K562 (cell line): ENCODE results near the gene KCTD21. TPM values are rescaled to one million over a fixed set of nuclear protein-coding genes. Genes with fewer than 3 reads are reported as not detected.
A peak's percentile ranks its signal among the peaks of the same experiment; 100 is the strongest.

Source experiments
- ATAC-seq: fragments of 200-7000 bp; cut with Tn5 transposase; 3 replicates; pipeline ENCODE4 v1.9.1; 2020; ENCODE audit warnings: moderate library complexity
- BruUV-seq: library from RNA; stranded (reverse); fragments of 400-500 nt; replicated peaks from 2 replicates; lab custom pipeline; 2021; lab: Mats Ljungman, UMichigan
- CTCF ChIA-PET: fragments of 300-600 bp; formaldehyde crosslinking; extraction: SDS; loops from one replicate; lab custom pipeline; 2021; ENCODE audit warnings: low intra/inter-chr PET ratio; lab: Yijun Ruan, JAX
- POLR2A ChIA-PET: fragments of 300-600, 350-650 bp; sonication (Branson Sonifier 250); formaldehyde crosslinking; extraction: SDS; loops from one replicate; lab custom pipeline; 2021; ENCODE audit warnings: antibody characterized with exemption, inconsistent platforms; lab: Yijun Ruan, JAX
- DNase-seq, 4 experiments: peaks; one replicate each; pipeline versions ENCODE4 v3.0.0 to v3.0.0-alpha.2; 2011 to 2018; ENCODE audit warnings: low spot score in 3 of 4, mixed read lengths in 3 of 4; ENCODE audit errors: extremely low read depth in 1 of 4
- FAIRE-seq: peaks from 2 replicates; lab custom pipeline; 2011; peaks lifted over from hg19 to GRCh38; lab: Jason Lieb, UNC
- H2AFZ ChIP-seq: 2 replicates; pipeline ENCODE4 v1.6.0; 2011; ENCODE audit warnings: low read depth, low read length, control low read depth, inconsistent platforms
- H3K27ac ChIP-seq: fragments of 200-600 bp; 3 replicates; pipeline ENCODE4 v1.8.0; 2011; ENCODE audit warnings: low read depth, mild to moderate bottlenecking, control low read depth, inconsistent platforms, low read length, moderate library complexity, mixed read lengths; ENCODE audit errors: extremely low read depth
- H3K27me3 ChIP-seq, 2 experiments: fragments of 300-600 bp in 1 of 2; 2 replicates in 1 of 2; 3 replicates in 1 of 2; pipeline versions ENCODE4 v1.6.0 to v1.8.0; 2011; ENCODE audit warnings: inconsistent platforms in 2 of 2, low read length in 2 of 2, mild to moderate bottlenecking in 1 of 2, mixed read lengths in 1 of 2, moderate library complexity in 1 of 2; ENCODE audit not compliant: control insufficient read depth in 2 of 2, insufficient read depth in 2 of 2
- H3K36me3 ChIP-seq: fragments of 300-600 bp; 3 replicates; pipeline ENCODE4 v1.8.0; 2011; ENCODE audit warnings: mild to moderate bottlenecking, low read length, inconsistent platforms; ENCODE audit not compliant: control insufficient read depth, insufficient read depth
- H3K4me1 ChIP-seq, 2 experiments: fragments of 200-600 bp in 1 of 2; replicated peaks in 1 of 2; 2 replicates in 1 of 2; 3 replicates in 1 of 2; pipeline versions ENCODE4 v1.5.1 to v1.8.0; 2011; ENCODE audit warnings: inconsistent platforms in 2 of 2, low read length in 2 of 2, mild to moderate bottlenecking in 1 of 2, mixed read lengths in 1 of 2, moderate library complexity in 1 of 2; ENCODE audit not compliant: control insufficient read depth in 2 of 2, insufficient read depth in 2 of 2
- H3K4me2 ChIP-seq: 2 replicates; pipeline ENCODE4 v1.6.1; 2011; ENCODE audit warnings: low read length, control low read depth, inconsistent platforms, mixed read lengths; ENCODE audit not compliant: insufficient read depth
- H3K4me3 ChIP-seq: fragments of 200-600 bp; sonication (generic), shearing (Covaris generic); 2 replicates; pipeline ENCODE4 v1.5.1; 2016; ENCODE audit warnings: control low read depth, inconsistent platforms
- H3K79me2 ChIP-seq: fragments of 200-600 bp; 3 replicates; pipeline ENCODE4 v1.8.0; 2011; ENCODE audit warnings: low read length, inconsistent platforms; ENCODE audit not compliant: control insufficient read depth, insufficient read depth
- H3K9ac ChIP-seq, 2 experiments: 2 replicates each; pipeline versions ENCODE4 v1.6.0 to v1.6.1; 2011; ENCODE audit warnings: low read depth in 2 of 2, low read length in 2 of 2, control low read depth in 1 of 2, inconsistent platforms in 1 of 2, mild to moderate bottlenecking in 1 of 2, mixed read lengths in 1 of 2; ENCODE audit not compliant: insufficient read depth in 1 of 2
- H3K9me1 ChIP-seq: one replicate; pipeline ENCODE4 v1.6.0; 2011; ENCODE audit warnings: inconsistent platforms, mild to moderate bottlenecking, low read length, moderate library complexity; ENCODE audit not compliant: control insufficient read depth, insufficient read depth
- H3K9me3 ChIP-seq: replicated peaks from 2 replicates; pipeline ENCODE4 v1.5.1; 2011; ENCODE audit warnings: low read depth, low read length, inconsistent platforms; ENCODE audit not compliant: control insufficient read depth, insufficient read depth
- H4K20me1 ChIP-seq: replicated peaks from 2 replicates; pipeline ENCODE4 v1.6.1; 2011; ENCODE audit warnings: low read length, inconsistent platforms, mixed read lengths; ENCODE audit not compliant: control insufficient read depth, insufficient read depth
- HNRNPUL1 ChIP-seq: fragments of 200-400 bp; formaldehyde crosslinking; IDR thresholded peaks from 2 replicates; pipeline ENCODE4 v1.6.1; 2017; ENCODE audit warnings: low read length
- POLR2AphosphoS2 ChIP-seq: IDR thresholded peaks from 2 replicates; pipeline ENCODE4 v1.6.1; 2012; ENCODE audit warnings: low read length, improper control_type of control experiment
- POLR2G ChIP-seq: fragments of 200-400 bp; formaldehyde crosslinking; IDR thresholded peaks from 2 replicates; pipeline ENCODE4 v1.6.1; 2017; ENCODE audit warnings: low read depth, mild to moderate bottlenecking, antibody characterized with exemption, low read length, moderate library complexity
- WGBS: fragments of 100-300 bp; shearing (Covaris generic); methylation state at CpG from one replicate; pipeline ENCODE4 v1.1.6; 2016; ENCODE audit warnings: low coverage, mixed read lengths; ENCODE audit not compliant: insufficient coverage; ENCODE audit errors: missing lambda C conversion rate; 5-methylcytosine and 5-hydroxymethylcytosine counted together
- in situ Hi-C: fragments of 300-500 bp; cut with MboI; formaldehyde crosslinking; loops from 4 replicates; pipeline ENCODE4 v1.15.0; 2018; ENCODE audit warnings: inconsistent platforms, mixed read lengths
- intact Hi-C: fragments of 100-400 bp; cut with micrococcal nuclease; formaldehyde crosslinking; loops from 2 replicates; pipeline ENCODE4 v1.14.2; 2022
- polyA plus RNA-seq, 8 experiments: library from polyadenylated mRNA; depleted of rRNA in 4 of 8; stranded (reverse) in 5 of 8; unstranded in 3 of 8; fragments of >200 nt; fragmentation: Nextera tagmentation in 2 of 8; fragmentation: Illumina TruSeq in 1 of 8; extraction: Ambion mirVana in 2 of 8; extraction: Trizol in 1 of 8; gene quantifications; 2 replicates each; pipeline versions ENCODE4 v1.2.1 to v1.2.3, GENCODE V29; 2011 to 2014; ENCODE audit warnings: inconsistent platforms in 1 of 8, missing spikeins in 1 of 8
- total RNA-seq, 7 experiments: library from RNA; depleted of rRNA in 6 of 7; stranded (reverse); fragments of >200 nt in 6 of 7; fragmentation: Illumina TruSeq in 2 of 7; extraction: Trizol in 2 of 7; gene quantifications; 2 replicates each; pipeline versions ENCODE4 v1.2.1 to v1.2.3, GENCODE V29; 2011 to 2021; ENCODE audit warnings: low replicate concordance in 1 of 7

Gene KCTD21
- total and polyA plus RNA-seq, 9 of the 15 experiments (the other 6 are each of a cell fraction or from before 2014, with no cell fraction given): 0.34 to 5.4 (median 1.9) TPM

DNA sequence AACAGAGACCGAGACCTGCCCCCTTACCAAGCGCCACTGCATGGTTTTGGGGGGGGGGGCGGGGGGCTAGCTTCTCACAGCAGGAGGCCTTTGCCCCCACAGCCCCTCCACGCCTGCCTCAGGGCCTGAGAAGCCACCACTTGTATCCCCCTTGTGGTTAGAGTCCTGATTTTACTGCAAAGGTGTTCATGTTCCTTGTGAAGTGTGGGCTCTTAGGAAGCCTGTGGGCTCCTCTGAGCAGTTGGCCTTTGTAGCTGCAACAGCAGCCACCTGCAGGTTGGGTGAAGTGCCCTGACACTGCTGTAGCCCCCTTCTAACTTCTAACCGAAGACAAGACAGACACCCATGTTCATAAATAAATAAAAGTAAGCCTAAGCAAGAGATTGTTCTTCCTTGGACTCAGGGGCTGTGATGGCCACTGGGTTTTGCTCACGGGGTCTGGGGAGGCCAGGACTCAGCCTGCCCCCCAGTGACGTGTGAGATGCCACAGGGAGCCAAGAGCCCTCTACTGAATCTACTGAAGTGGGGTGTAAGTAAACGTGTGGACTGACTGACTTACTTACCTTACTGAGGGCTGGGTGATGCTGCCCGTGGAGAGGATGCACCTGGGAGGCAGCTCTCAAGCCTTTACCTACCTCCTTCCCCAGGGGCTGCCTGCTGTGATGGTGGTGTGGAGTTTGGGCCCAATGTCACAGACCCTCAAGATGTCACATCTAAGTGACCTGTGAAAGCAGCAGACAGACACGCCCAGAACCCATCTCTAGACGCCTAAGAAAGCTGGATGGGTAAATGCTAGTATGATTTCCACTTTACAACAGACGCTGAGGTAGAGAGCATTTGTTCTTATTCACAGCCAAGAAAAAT, 26.1 kb upstream of the KCTD21 start:
- TF ChIP-seq HNRNPUL1: no peak
- peak; percentile 48; the same call in 1 of the 2 replicates for TF ChIP-seq POLR2G
- peak; percentile 18; the same call in 1 of the 2 replicates for TF ChIP-seq POLR2AphosphoS2
- TF ChIP-seq, all 486 proteins: peak for 2
- Histone ChIP-seq H4K20me1 (no peaks in the 10 kb centered on the region), H3K9me1 (peaks cover 3% of the 10 kb centered on the region), H3K4me2 (no peak overlapping the region), H3K36me3 (peaks cover 68% of the 10 kb centered on the region; the same call in 2 of the 3 replicates), H3K4me1 (peaks cover 3 to 12% of the 10 kb centered on the region in 2 experiments; a peak in 4 of 5 replicates), H3K4me3 (no peak overlapping the region), H2AFZ (no peak overlapping the region), H3K79me2 (no peaks in the 10 kb centered on the region), H3K9me3 (no peaks in the 10 kb centered on the region), H3K27ac (no peak overlapping the region), H3K27me3 (no peaks in the 10 kb centered on the region), H3K9ac (no peak overlapping the region)
- POLR2A ChIA-PET: interaction anchor here (0.7 kb wide), 1 partner anchor 69 kb away, joined by 3 read pairs; no protein-coding TSS in a partner anchor
- FAIRE-seq (no peak), ATAC-seq (no peak), DNase-seq (no peak)
- 82% methylated on average over 8 of the region's 12 CpGs for WGBS
- no TSS peak for BruUV-seq
- CTCF ChIA-PET: no interaction called here
- intact Hi-C loops (no loop called here), in situ Hi-C loops (no loop called here)
